ENCODE data around the gene CNNM1. TPM values are rescaled to one million over a fixed set of nuclear protein-coding genes. Genes with fewer than 3 reads are reported as not detected.

Gene CNNM1
- total RNA-seq, 2 experiments from 2014 or later, result not detected

GRCh38 chr10:99345350-99345749, 16.2 kb downstream of the CNNM1 start:
- no peaks in the 10 kb centered on the region for H3K36me3 ChIP-seq (ENCODE audit: insufficient read depth, low read length)
- no peaks in the 10 kb centered on the region for H3K79me2 ChIP-seq (ENCODE audit: insufficient read depth, low read depth, low read length)
- no peak overlapping the region for H3K4me3 ChIP-seq (ENCODE audit: low read depth, low read length, poor library complexity, severe bottlenecking)
- no TSS peak for BruUV-seq (replicated peaks)
- no peak for TF ChIP-seq EZH2phosphoT487 (IDR thresholded peaks at IDR 0.05; ENCODE audit: borderline replicate concordance, low read depth, low read length)
- TF ChIP-seq CTCF (conservative IDR thresholded peaks at IDR 0.05; ENCODE audit: low read length), result no peak
- no peak overlapping the region for H2AFZ ChIP-seq (ENCODE audit: low read length)
- H3K4me1 ChIP-seq (ENCODE audit: insufficient read depth, low read length, poor library complexity, severe bottlenecking), result no peaks in the 10 kb centered on the region
- H3K27ac ChIP-seq (ENCODE audit: low read depth, low read length, poor library complexity, severe bottlenecking), result no peak overlapping the region
- no peaks in the 10 kb centered on the region for H3K9me2 ChIP-seq (ENCODE audit: insufficient read depth, low read length)
- H3K9me3 ChIP-seq (ENCODE audit: low read length), result no peaks in the 10 kb centered on the region
- ChIA-PET POLR2A (no interaction called here), CTCF (ENCODE audit: unreplicated experiment) (no interaction called here)
- intact Hi-C loops (cut with micrococcal nuclease; ENCODE audit: unreplicated experiment), result no loop called here
- no peak overlapping the region for H3K4me2 ChIP-seq (ENCODE audit: low read length)
- no peaks in the 10 kb centered on the region for H4K20me1 ChIP-seq (ENCODE audit: insufficient read depth, low read length)
- DNase-seq (ENCODE audit: low spot score), result no peak

- BruUV-seq (replicated peaks), result no TSS peak
- CTCF ChIA-PET (ENCODE audit: unreplicated experiment), result no interaction called here
These were observed 17.1 kb downstream of the CNNM1 start for GRCh38 chr10:99346247-99346646.

GRCh38 chr10:99347672-99348071, 18.5 kb downstream of the CNNM1 start:
- ChIA-PET CTCF (ENCODE audit: unreplicated experiment) (no interaction called here), POLR2A (no interaction called here)
- Histone ChIP-seq H3K4me3 (ENCODE audit: low read depth, low read length, poor library complexity, severe bottlenecking) (no peak overlapping the region), H3K4me2 (ENCODE audit: low read length) (no peak overlapping the region), H3K9me3 (ENCODE audit: low read length) (no peaks in the 10 kb centered on the region), H2AFZ (ENCODE audit: low read length) (no peak overlapping the region), H3K36me3 (ENCODE audit: insufficient read depth, low read length) (no peaks in the 10 kb centered on the region), H4K20me1 (ENCODE audit: insufficient read depth, low read length) (no peaks in the 10 kb centered on the region), H3K27ac (ENCODE audit: low read depth, low read length, poor library complexity, severe bottlenecking) (no peak overlapping the region), H3K4me1 (ENCODE audit: insufficient read depth, low read length, poor library complexity, severe bottlenecking) (no peaks in the 10 kb centered on the region), H3K9me2 (ENCODE audit: insufficient read depth, low read length) (no peaks in the 10 kb centered on the region), H3K79me2 (ENCODE audit: insufficient read depth, low read depth, low read length) (no peaks in the 10 kb centered on the region)
- intact Hi-C loops (cut with micrococcal nuclease; ENCODE audit: unreplicated experiment), result no loop called here
- BruUV-seq (replicated peaks), result no TSS peak
- TF ChIP-seq EZH2phosphoT487 (IDR thresholded peaks at IDR 0.05; ENCODE audit: borderline replicate concordance, low read depth, low read length), result no peak
- TF ChIP-seq CTCF (conservative IDR thresholded peaks at IDR 0.05; ENCODE audit: low read length), result no peak
- DNase-seq (ENCODE audit: low spot score), result no peak

More at GRCh38 chr10:99346247-99346646, 17.1 kb downstream of the CNNM1 start:
- POLR2A ChIA-PET, result no interaction called here
- Histone ChIP-seq H3K4me3 (ENCODE audit: low read depth, low read length, poor library complexity, severe bottlenecking) (no peak overlapping the region), H3K9me3 (ENCODE audit: low read length) (no peaks in the 10 kb centered on the region), H3K4me2 (ENCODE audit: low read length) (no peak overlapping the region), H3K79me2 (ENCODE audit: insufficient read depth, low read depth, low read length) (no peaks in the 10 kb centered on the region), H3K9me2 (ENCODE audit: insufficient read depth, low read length) (no peaks in the 10 kb centered on the region), H4K20me1 (ENCODE audit: insufficient read depth, low read length) (no peaks in the 10 kb centered on the region), H3K36me3 (ENCODE audit: insufficient read depth, low read length) (no peaks in the 10 kb centered on the region), H3K4me1 (ENCODE audit: insufficient read depth, low read length, poor library complexity, severe bottlenecking) (no peaks in the 10 kb centered on the region), H3K27ac (ENCODE audit: low read depth, low read length, poor library complexity, severe bottlenecking) (no peak overlapping the region), H2AFZ (ENCODE audit: low read length) (no peak overlapping the region)
- intact Hi-C loops (cut with micrococcal nuclease; ENCODE audit: unreplicated experiment), result no loop called here
- no peak for TF ChIP-seq EZH2phosphoT487 (IDR thresholded peaks at IDR 0.05; ENCODE audit: borderline replicate concordance, low read depth, low read length)
- no peak for TF ChIP-seq CTCF (conservative IDR thresholded peaks at IDR 0.05; ENCODE audit: low read length)
- no peak for DNase-seq (ENCODE audit: low spot score)
